ENCODE data around the gene CLDN18.

CLDN18 gene

GRCh38 chr3:138065949-138066348 is 56.0 kb downstream of the CLDN18 start:
- no peak for DNase-seq

GRCh38 chr3:138066383-138066782 is 56.4 kb downstream of the CLDN18 start:
- DNase-seq: no peak

- no peak for DNase-seq
These were observed 57.0 kb downstream of the CLDN18 start for GRCh38 chr3:138066972-138067371.

- DNase-seq: no peak
These were observed 58.1 kb downstream of the CLDN18 start for GRCh38 chr3:138068046-138068445.

GRCh38 chr3:138068579-138069174 is 58.7 kb downstream of the CLDN18 start:
- DNase-seq: peak; percentile 52

GRCh38 chr3:138070006-138070405 is 60.0 kb downstream of the CLDN18 start:
- DNase-seq: no peak

- no peak for DNase-seq
These were observed 62.8 kb downstream of the CLDN18 start for GRCh38 chr3:138072796-138073195.

GRCh38 chr3:138078096-138078495 is 68.1 kb downstream of the CLDN18 start:
- DNase-seq: no peak

- DNase-seq: no peak
These were observed 69.0 kb downstream of the CLDN18 start for GRCh38 chr3:138078901-138079344.

GRCh38 chr3:138079901-138080300 is 69.9 kb downstream of the CLDN18 start:
- no peak for DNase-seq

GRCh38 chr3:138081371-138082084 is 71.6 kb downstream of the CLDN18 start:
- DNase-seq: no peak

- no peak for DNase-seq
These were observed 72.4 kb downstream of the CLDN18 start for GRCh38 chr3:138082085-138082991.

- DNase-seq: no peak
These were observed 73.0 kb downstream of the CLDN18 start for GRCh38 chr3:138082992-138083386.

Data from NCI-H1694 treated with DMSO at 0.1 percent for 48 hours (cell line).